Activated CD8-positive, alpha-beta T cell treated with anti-CD3 and anti-CD28 coated beads, Interleukin-2, amount 10 ng/mL, durations not matched to agents 7 days and 5 days (primary cell): ENCODE measurements around the gene CD244. TPM values are rescaled to one million over a fixed set of nuclear protein-coding genes. Genes with fewer than 3 reads are reported as not detected.

Source experiments
- ATAC-seq: fragments of 150-1000 bp; cut with Tn5 transposase; one replicate; pipeline ENCODE4 v1.10.0; 2021; ENCODE audit warnings: moderate library complexity
- CTCF ChIA-PET: fragments of 350-600 bp; sonication (Branson Sonifier 250); formaldehyde crosslinking; loops from one replicate; lab custom pipeline; 2021; ENCODE audit warnings: antibody characterized with exemption; lab: Charles Lee
- POLR2A ChIA-PET: fragments of 350-600 bp; sonication (Branson Sonifier 250); formaldehyde crosslinking; loops from one replicate; lab custom pipeline; 2021; ENCODE audit warnings: antibody characterized with exemption; lab: Charles Lee
- DNase-seq: peaks from one replicate; pipeline ENCODE4 v3.0.0-alpha.2; 2020
- H3K27ac Mint-ChIP-seq: one replicate; pipeline ENCODE4 v1.8.0; 2021; ENCODE audit warnings: mild to moderate bottlenecking, mixed read lengths
- H3K27me3 Mint-ChIP-seq: one replicate; pipeline ENCODE4 v1.8.0; 2021; ENCODE audit warnings: low read depth, mixed read lengths
- H3K36me3 Mint-ChIP-seq: one replicate; pipeline ENCODE4 v1.8.0; 2021; ENCODE audit warnings: low read depth, mixed read lengths
- H3K4me1 Mint-ChIP-seq: one replicate; pipeline ENCODE4 v1.8.0; 2021; ENCODE audit warnings: low read depth, mixed read lengths
- H3K4me3 Mint-ChIP-seq: one replicate; pipeline ENCODE4 v1.8.0; 2021; ENCODE audit warnings: mild to moderate bottlenecking, mixed read lengths
- H3K9me3 Mint-ChIP-seq: one replicate; pipeline ENCODE4 v1.8.0; 2022; ENCODE audit warnings: mixed read lengths; ENCODE audit not compliant: insufficient read depth
- total RNA-seq, 2 experiments: library from RNA; stranded (reverse); gene quantifications; one replicate each; pipeline ENCODE4 v1.2.3, GENCODE V29; 2021

CD244 gene
- total RNA-seq, 2 experiments from 2014 or later = 15.0 to 15.5 TPM

- ChIA-PET CTCF (interaction anchor here (0.6 to 1.6 kb wide), 10 partner anchors 10 to 183 kb away, joined by 3 to 4 read pairs (median 3); partner anchors contain the start of gene ITLN2), POLR2A (interaction anchor here (1.2 kb wide), 1 partner anchor 26 kb away, joined by 3 read pairs; no protein-coding TSS in a partner anchor)
- no peak for DNase-seq
- H3K4me1 Mint-ChIP-seq = peaks cover 16% of the 10 kb centered on the region
- no peaks in the 10 kb centered on the region for H3K27me3 Mint-ChIP-seq
- H3K36me3 Mint-ChIP-seq = peaks cover 52% of the 10 kb centered on the region
- peaks cover 18% of the 10 kb centered on the region for H3K9me3 Mint-ChIP-seq
- ATAC-seq = no peak
- no peak overlapping the region for H3K4me3 Mint-ChIP-seq
- H3K27ac Mint-ChIP-seq = no peak overlapping the region
Observed at GRCh38 chr1:160811147-160811546, 51.5 kb downstream of the CD244 start.

GRCh38 chr1:160810486-160810885 is 52.2 kb downstream of the CD244 start:
- no peak for ATAC-seq
- DNase-seq = no peak
- no peak overlapping the region for H3K27ac Mint-ChIP-seq
- H3K4me3 Mint-ChIP-seq = no peak overlapping the region
- no peaks in the 10 kb centered on the region for H3K27me3 Mint-ChIP-seq
- ChIA-PET POLR2A (no interaction called here), CTCF (no interaction called here)
- H3K9me3 Mint-ChIP-seq = peaks cover 23% of the 10 kb centered on the region
- H3K36me3 Mint-ChIP-seq = peaks cover 56% of the 10 kb centered on the region
- H3K4me1 Mint-ChIP-seq = peaks cover 19% of the 10 kb centered on the region

GRCh38 chr1:160808289-160808688 is 54.4 kb downstream of the CD244 start:
- CTCF ChIA-PET = interaction anchor here (0.5 to 1.3 kb wide), 5 partner anchors 11 to 225 kb away, joined by 3 to 4 read pairs (median 3); partner anchors contain the start of gene ITLN2
- ATAC-seq = no peak
- no peaks in the 10 kb centered on the region for H3K27me3 Mint-ChIP-seq
- no peak overlapping the region for H3K4me3 Mint-ChIP-seq
- H3K27ac Mint-ChIP-seq = no peak overlapping the region
- POLR2A ChIA-PET = no interaction called here
- H3K4me1 Mint-ChIP-seq = peaks cover 19% of the 10 kb centered on the region
- peaks cover 71% of the 10 kb centered on the region for H3K36me3 Mint-ChIP-seq
- peaks cover 37% of the 10 kb centered on the region for H3K9me3 Mint-ChIP-seq
- DNase-seq = no peak

- ChIA-PET CTCF (interaction anchor here (0.5 to 3.4 kb wide), 6 partner anchors 11 to 224 kb away, joined by 3 to 17 read pairs (median 4); partner anchors contain the start of gene ITLN2), POLR2A (no interaction called here)
- peaks cover 16% of the 10 kb centered on the region for H3K4me1 Mint-ChIP-seq
- ATAC-seq (no peak), DNase-seq (no peak)
- H3K4me3 Mint-ChIP-seq = no peak overlapping the region
- peaks cover 70% of the 10 kb centered on the region for H3K36me3 Mint-ChIP-seq
- H3K27me3 Mint-ChIP-seq = no peaks in the 10 kb centered on the region
- H3K9me3 Mint-ChIP-seq = peaks cover 37% of the 10 kb centered on the region
- no peak overlapping the region for H3K27ac Mint-ChIP-seq
Observed at GRCh38 chr1:160807738-160808137, 54.9 kb downstream of the CD244 start.

- DNase-seq (no peak), ATAC-seq (no peak)
- peaks cover 18% of the 10 kb centered on the region for H3K4me1 Mint-ChIP-seq
- peaks cover 70% of the 10 kb centered on the region for H3K36me3 Mint-ChIP-seq
- ChIA-PET CTCF (interaction anchor here (0.6 to 3.4 kb wide), 7 partner anchors 12 to 118 kb away, joined by 3 to 17 read pairs (median 4); partner anchors contain the start of gene LY9), POLR2A (no interaction called here)
- H3K9me3 Mint-ChIP-seq = peaks cover 37% of the 10 kb centered on the region
- no peak overlapping the region for H3K4me3 Mint-ChIP-seq
- H3K27ac Mint-ChIP-seq = no peak overlapping the region
- no peaks in the 10 kb centered on the region for H3K27me3 Mint-ChIP-seq
Observed at GRCh38 chr1:160807247-160807646, 55.4 kb downstream of the CD244 start.

GRCh38 chr1:160806784-160807183 is 55.9 kb downstream of the CD244 start:
- Mint-ChIP-seq H3K4me3 (no peak overlapping the region), H3K4me1 (peaks cover 18% of the 10 kb centered on the region), H3K9me3 (peaks cover 37% of the 10 kb centered on the region), H3K36me3 (peaks cover 69% of the 10 kb centered on the region), H3K27ac (no peak overlapping the region), H3K27me3 (no peaks in the 10 kb centered on the region)
- no peak for DNase-seq
- ChIA-PET CTCF (interaction anchor here (0.6 to 3.4 kb wide), 7 partner anchors 11 to 119 kb away, joined by 3 to 17 read pairs (median 3); partner anchors contain the start of gene LY9), POLR2A (interaction anchor here (0.6 to 1.2 kb wide), 2 partner anchors 9 to 22 kb away, joined by 3 to 6 read pairs; no protein-coding TSS in a partner anchor)
- ATAC-seq = no peak

- no peaks in the 10 kb centered on the region for H3K27me3 Mint-ChIP-seq
- H3K9me3 Mint-ChIP-seq = peaks cover 37% of the 10 kb centered on the region
- H3K27ac Mint-ChIP-seq = no peak overlapping the region
- DNase-seq = no peak
- peaks cover 72% of the 10 kb centered on the region for H3K36me3 Mint-ChIP-seq
- no peak overlapping the region for H3K4me3 Mint-ChIP-seq
- ChIA-PET CTCF (interaction anchor here (0.7 to 3.4 kb wide), 8 partner anchors 11 to 119 kb away, joined by 3 to 17 read pairs (median 3); partner anchors contain the start of gene LY9), POLR2A (interaction anchor here (0.6 to 1.2 kb wide), 2 partner anchors 8 to 22 kb away, joined by 3 to 6 read pairs; no protein-coding TSS in a partner anchor)
- no peak for ATAC-seq
- H3K4me1 Mint-ChIP-seq = peaks cover 24% of the 10 kb centered on the region
Observed at GRCh38 chr1:160806109-160806665, 56.5 kb downstream of the CD244 start.

GRCh38 chr1:160801836-160802580 is 60.7 kb downstream of the CD244 start:
- no peaks in the 10 kb centered on the region for H3K27me3 Mint-ChIP-seq
- ATAC-seq = no peak
- no peak overlapping the region for H3K4me3 Mint-ChIP-seq
- peaks cover 60% of the 10 kb centered on the region for H3K4me1 Mint-ChIP-seq
- no peak overlapping the region for H3K27ac Mint-ChIP-seq
- DNase-seq = no peak
- POLR2A ChIA-PET = no interaction called here
- peaks cover 67% of the 10 kb centered on the region for H3K36me3 Mint-ChIP-seq
- CTCF ChIA-PET = interaction anchor here (1.7 to 1.9 kb wide), 2 partner anchors 24 to 33 kb away, joined by 5 to 6 read pairs; no protein-coding TSS in a partner anchor
- peaks cover 28% of the 10 kb centered on the region for H3K9me3 Mint-ChIP-seq

GRCh38 chr1:160800645-160801408 is 61.9 kb downstream of the CD244 start:
- H3K4me1 Mint-ChIP-seq = peaks cover 64% of the 10 kb centered on the region
- ATAC-seq = peak; percentile 25
- peak overlapping the region; percentile 88 for H3K4me3 Mint-ChIP-seq
- DNase-seq = peak; percentile 56
- peaks cover 16% of the 10 kb centered on the region for H3K9me3 Mint-ChIP-seq
- no peaks in the 10 kb centered on the region for H3K27me3 Mint-ChIP-seq
- POLR2A ChIA-PET = no interaction called here
- CTCF ChIA-PET = interaction anchor here (1.0 to 12.2 kb wide), 5 partner anchors 23 to 77 kb away, joined by 3 to 192 read pairs (median 35); no protein-coding TSS in a partner anchor
- peaks cover 57% of the 10 kb centered on the region for H3K36me3 Mint-ChIP-seq
- H3K27ac Mint-ChIP-seq = peak overlapping the region; percentile 78

GRCh38 chr1:160800142-160800541 is 62.5 kb downstream of the CD244 start:
- peaks cover 12% of the 10 kb centered on the region for H3K9me3 Mint-ChIP-seq

GRCh38 chr1:160799641-160800040 is 63.0 kb downstream of the CD244 start:
- ChIA-PET CTCF (interaction anchor here (3.2 to 12.2 kb wide), 6 partner anchors 21 to 153 kb away, joined by 13 to 192 read pairs (median 49); partner anchors contain the start of gene ITLN2), POLR2A (interaction anchor here (1.0 to 4.2 kb wide), 3 partner anchors 30 to 88 kb away, joined by 4 to 17 read pairs (median 5); partner anchors contain the start of gene CD48)
- no peak for ATAC-seq
- Mint-ChIP-seq H3K9me3 (peaks cover 7% of the 10 kb centered on the region), H3K27ac (peak overlapping the region; percentile 95), H3K4me1 (peaks cover 73% of the 10 kb centered on the region), H3K36me3 (peaks cover 46% of the 10 kb centered on the region), H3K27me3 (no peaks in the 10 kb centered on the region), H3K4me3 (peak overlapping the region; percentile 88)
- no peak for DNase-seq

More at GRCh38 chr1:160800142-160800541, 62.5 kb downstream of the CD244 start:
- Mint-ChIP-seq H3K4me1 (peaks cover 70% of the 10 kb centered on the region), H3K36me3 (peaks cover 51% of the 10 kb centered on the region), H3K27ac (peak overlapping the region; percentile 95), H3K27me3 (no peaks in the 10 kb centered on the region), H3K4me3 (peak overlapping the region; percentile 88)
- ChIA-PET POLR2A (no interaction called here), CTCF (interaction anchor here (1.0 to 12.2 kb wide), 8 partner anchors 22 to 152 kb away, joined by 3 to 192 read pairs (median 42); partner anchors contain the start of gene ITLN2)
- ATAC-seq (no peak), DNase-seq (no peak)
